GM19397 (cell line): ENCODE measurements around the gene SPDYE18.
"Not testable (repeated sequence)": the region's sequence is repeated elsewhere in the genome, so short reads cannot be mapped to it uniquely, and the experiment has no call there.

Source experiments
- ATAC-seq: cut with Tn5 transposase; IDR thresholded peaks from one replicate; pipeline ENCODE4 v1.9.1; 2021; ENCODE audit warnings: mild to moderate bottlenecking, moderate library complexity; ENCODE audit not compliant: unreplicated experiment

Gene SPDYE18

DNA sequence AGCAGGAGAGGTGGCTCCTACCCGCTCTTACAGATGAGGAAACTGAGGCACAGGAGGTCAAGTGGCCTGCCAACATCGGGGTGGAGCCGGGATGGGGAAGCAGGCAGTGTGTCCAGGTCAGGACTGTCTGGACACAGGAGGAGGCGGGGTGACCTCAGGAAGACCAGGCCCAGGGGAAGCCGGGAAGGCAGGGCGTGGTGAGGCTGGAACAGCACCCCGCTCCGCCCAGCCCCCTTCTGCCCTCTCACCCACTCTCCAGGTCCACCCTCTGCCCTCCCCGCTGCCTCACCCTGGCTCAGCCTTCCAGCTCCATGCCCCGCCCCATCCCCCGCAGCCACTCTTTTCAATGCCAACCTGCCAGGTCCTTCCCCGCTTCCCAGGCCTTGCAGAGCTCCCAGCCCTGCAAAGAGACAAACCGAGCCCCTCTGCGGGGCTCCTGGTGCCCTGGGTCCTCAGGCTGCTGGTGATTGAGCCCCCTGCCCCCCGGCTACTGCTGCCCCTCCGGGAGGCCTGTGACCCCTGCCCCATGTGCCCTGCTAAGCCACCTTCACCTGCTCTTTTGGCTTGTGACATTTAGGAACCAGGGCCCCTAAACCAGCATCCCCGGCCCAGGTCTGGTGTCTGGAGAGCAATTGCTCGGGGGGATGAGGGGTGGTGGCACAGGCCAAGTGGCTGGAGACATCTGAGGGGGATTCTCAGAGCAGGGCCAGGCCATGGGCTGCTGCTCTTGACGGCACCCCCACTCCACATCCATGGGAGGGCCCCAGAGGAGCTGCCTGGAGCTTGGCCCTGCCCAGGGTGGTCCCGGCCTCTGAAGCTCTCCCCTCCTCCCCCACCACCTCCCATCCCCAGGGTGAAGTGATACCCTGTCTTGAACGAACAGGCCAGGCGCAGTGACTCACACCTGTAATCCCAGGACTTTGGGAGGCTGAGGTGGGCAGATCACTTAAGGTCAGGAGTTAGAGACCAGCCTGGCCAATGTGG lies 55.9 kb downstream of the SPDYE18 start:
- not testable (repeated sequence) for ATAC-seq

DNA sequence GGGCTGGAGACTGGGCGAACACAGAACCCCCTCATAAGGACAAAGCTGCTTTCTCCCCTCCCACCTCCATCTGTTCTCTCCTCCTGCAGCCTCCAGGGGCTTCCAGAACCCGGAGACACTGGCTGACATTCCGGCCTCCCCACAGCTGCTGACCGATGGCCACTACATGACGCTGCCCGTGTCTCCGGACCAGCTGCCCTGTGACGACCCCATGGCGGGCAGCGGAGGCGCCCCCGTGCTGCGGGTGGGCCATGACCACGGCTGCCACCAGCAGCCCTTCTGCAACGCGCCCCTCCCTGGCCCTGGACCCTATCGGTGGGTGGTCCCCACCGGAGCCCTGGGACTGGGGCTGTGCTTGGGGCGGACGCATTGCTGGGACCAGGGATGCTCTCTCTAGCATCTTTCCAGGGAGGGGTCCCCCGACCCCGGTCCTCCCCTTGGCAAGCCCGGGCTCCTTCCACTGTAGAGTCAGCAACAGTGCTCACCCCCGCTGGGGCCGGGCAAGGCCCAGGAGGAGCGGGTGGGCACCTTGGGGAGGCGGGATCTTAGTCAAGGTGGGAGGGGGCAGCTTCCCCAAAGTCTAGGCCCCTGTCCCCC lies 56.8 kb downstream of the SPDYE18 start:
- not testable (repeated sequence) for ATAC-seq

- ATAC-seq = not testable (repeated sequence)
These were observed 58.2 kb downstream of the SPDYE18 start for GRCh38 chr7:77004151-77004550.

GRCh38 chr7:77003241-77003640 lies 59.1 kb downstream of the SPDYE18 start:
- not testable (repeated sequence) for ATAC-seq

DNA sequence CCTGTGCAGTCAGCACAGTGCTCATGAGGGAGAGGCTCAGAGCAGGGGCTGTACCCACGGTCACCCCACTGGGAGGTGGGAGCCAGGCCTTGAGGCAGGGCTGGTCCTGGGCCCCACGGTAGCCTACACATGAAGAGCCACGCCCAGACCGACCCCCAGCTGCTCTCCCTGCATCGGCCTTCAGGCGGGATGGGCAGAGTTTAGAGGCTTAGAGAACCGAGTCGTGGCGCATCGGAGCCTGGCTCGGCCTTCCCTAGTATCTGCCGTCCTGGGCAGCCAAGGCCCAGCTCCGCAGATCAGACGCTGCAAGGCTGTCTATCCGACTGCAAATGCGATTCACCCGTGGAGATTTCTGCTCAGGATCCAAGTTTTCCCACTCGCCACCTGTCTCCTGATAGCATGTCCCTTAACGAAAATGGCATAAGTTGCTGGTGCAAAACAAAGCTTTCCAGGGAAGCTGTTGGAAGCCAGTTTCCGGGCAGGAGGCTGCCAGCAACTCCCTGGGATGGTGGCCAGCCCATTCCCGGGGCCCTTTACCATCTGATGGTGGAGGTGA lies 59.6 kb downstream of the SPDYE18 start:
- not testable (repeated sequence) for ATAC-seq

GRCh38 chr7:77002104-77002503 lies 60.3 kb downstream of the SPDYE18 start:
- ATAC-seq = not testable (repeated sequence)
